A673 (cell line): ENCODE data around the gene SLC2A3. TPM values are rescaled to one million over a fixed set of nuclear protein-coding genes. Genes with fewer than 3 reads are reported as not detected.
A peak's percentile ranks its signal among the peaks of the same experiment; 100 is the strongest.
"Not testable (repeated sequence)": the region's sequence is repeated elsewhere in the genome, so short reads cannot be mapped to it uniquely, and the experiment has no call there.

Experiments used
- BruUV-seq: library from RNA; stranded (reverse); fragments of 400-500 nt; replicated peaks from 2 replicates; lab custom pipeline; 2021; lab: Mats Ljungman, UMichigan
- CTCF ChIA-PET: fragments of 300-600 bp; sonication (Branson Sonifier 250); formaldehyde crosslinking; loops from one replicate; lab custom pipeline; 2022; ENCODE audit warnings: antibody characterized with exemption; lab: Charles Lee
- POLR2A ChIA-PET: fragments of 300-600 bp; sonication (Branson Sonifier 250); formaldehyde crosslinking; loops from one replicate; lab custom pipeline; 2022; ENCODE audit warnings: antibody characterized with exemption; ENCODE audit not compliant: low non-redundant PET; lab: Charles Lee
- DNase-seq: peaks from one replicate; pipeline ENCODE4 v3.0.0-alpha.2; 2015; ENCODE audit warnings: low spot score
- H3K27ac ChIP-seq: fragments of 200-600 bp; sonication (generic); 2 replicates; pipeline ENCODE4 v1.5.1; 2016; ENCODE audit warnings: mixed run types, low read depth, mild to moderate bottlenecking, mixed read lengths, antibody characterized with exemption, low read length; ENCODE audit not compliant: poor library complexity, severe bottlenecking
- H3K27me3 ChIP-seq: fragments of 200-600 bp; sonication (generic); replicated peaks from 2 replicates; pipeline ENCODE4 v1.6.1; 2017; ENCODE audit warnings: mixed run types, low read depth, mild to moderate bottlenecking, mixed read lengths, antibody characterized with exemption, low read length; ENCODE audit not compliant: insufficient read depth, poor library complexity
- H3K36me3 ChIP-seq: fragments of 200-600 bp; sonication (generic); 2 replicates; pipeline ENCODE4 v1.6.1; 2016; ENCODE audit warnings: mixed run types, mild to moderate bottlenecking, mixed read lengths, antibody characterized with exemption, low read length; ENCODE audit not compliant: insufficient read depth, poor library complexity, severe bottlenecking
- H3K4me1 ChIP-seq: fragments of 200-600 bp; sonication (generic); 2 replicates; pipeline ENCODE4 v1.6.1; 2017; ENCODE audit warnings: mixed run types, mild to moderate bottlenecking, mixed read lengths, antibody characterized with exemption, low read length; ENCODE audit not compliant: insufficient read depth, poor library complexity, severe bottlenecking
- H3K4me3 ChIP-seq: fragments of 200-600 bp; sonication (generic); 2 replicates; pipeline ENCODE4 v1.5.1; 2016; ENCODE audit warnings: low read depth, mixed run types, mild to moderate bottlenecking, mixed read lengths, low read length; ENCODE audit not compliant: poor library complexity, severe bottlenecking
- H3K9me3 ChIP-seq: fragments of 200-600 bp; sonication (generic); 2 replicates; pipeline ENCODE4 v1.6.1; 2016; ENCODE audit warnings: mixed run types, low read depth, mild to moderate bottlenecking, mixed read lengths, antibody characterized with exemption, low read length; ENCODE audit not compliant: poor library complexity, severe bottlenecking
- EZH2 ChIP-seq: fragments of 200-600 bp; sonication (generic); IDR thresholded peaks from 2 replicates; pipeline ENCODE4 v1.6.1; 2017; ENCODE audit warnings: borderline replicate concordance, low read depth, mild to moderate bottlenecking, mixed read lengths, antibody characterized with exemption, low read length; ENCODE audit not compliant: poor library complexity, severe bottlenecking
- intact Hi-C: fragments of 100-400 bp; cut with micrococcal nuclease; formaldehyde crosslinking; loops from one replicate; pipeline ENCODE4 v1.10.0; 2022; ENCODE audit not compliant: unreplicated experiment
- total RNA-seq: library from RNA; stranded (reverse); gene quantifications from 2 replicates; pipeline ENCODE4 v1.2.3, GENCODE V29; 2021
- TF ChIP-seq, protein P1 (sequence below): fragments of 300-800, 200-600 bp; sonication (generic); conservative IDR thresholded peaks from 2 replicates; pipeline ENCODE4 v1.5.1; 2017; ENCODE audit warnings: low read depth, mild to moderate bottlenecking, antibody characterized with exemption, low read length, moderate library complexity, mixed read lengths

SLC2A3 gene
- total RNA-seq, 1 experiment from 2014 or later: 30.2 TPM

DNA sequence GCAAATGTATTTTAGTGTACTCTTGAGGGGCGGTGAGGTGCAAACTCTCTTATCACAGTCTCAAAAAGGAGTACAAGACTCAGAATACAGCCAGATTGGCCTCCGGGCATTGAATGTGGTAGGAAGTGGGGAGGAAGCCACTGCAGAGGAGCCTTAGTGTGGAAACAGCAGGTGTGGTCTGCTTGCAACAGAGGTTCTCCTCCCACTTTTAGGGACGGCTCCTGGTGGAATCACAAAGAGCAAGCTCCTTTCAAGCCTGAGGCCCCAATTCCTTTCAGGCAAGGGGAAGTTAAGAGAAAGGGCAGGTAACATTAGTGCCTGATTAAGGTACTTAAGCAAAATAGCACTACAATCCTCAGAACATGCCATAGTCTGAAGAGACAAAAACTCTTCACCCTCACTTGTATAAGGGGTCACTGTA is 23.7 kb upstream of the SLC2A3 start:
- Histone ChIP-seq H3K4me3 (no peak overlapping the region), H3K36me3 (no peaks in the 10 kb centered on the region), H3K4me1 (peaks cover 22% of the 10 kb centered on the region), H3K27ac (peak overlapping the region; percentile 38), H3K9me3 (no peaks in the 10 kb centered on the region), H3K27me3 (no peaks in the 10 kb centered on the region)
- TF ChIP-seq, protein P1, sequence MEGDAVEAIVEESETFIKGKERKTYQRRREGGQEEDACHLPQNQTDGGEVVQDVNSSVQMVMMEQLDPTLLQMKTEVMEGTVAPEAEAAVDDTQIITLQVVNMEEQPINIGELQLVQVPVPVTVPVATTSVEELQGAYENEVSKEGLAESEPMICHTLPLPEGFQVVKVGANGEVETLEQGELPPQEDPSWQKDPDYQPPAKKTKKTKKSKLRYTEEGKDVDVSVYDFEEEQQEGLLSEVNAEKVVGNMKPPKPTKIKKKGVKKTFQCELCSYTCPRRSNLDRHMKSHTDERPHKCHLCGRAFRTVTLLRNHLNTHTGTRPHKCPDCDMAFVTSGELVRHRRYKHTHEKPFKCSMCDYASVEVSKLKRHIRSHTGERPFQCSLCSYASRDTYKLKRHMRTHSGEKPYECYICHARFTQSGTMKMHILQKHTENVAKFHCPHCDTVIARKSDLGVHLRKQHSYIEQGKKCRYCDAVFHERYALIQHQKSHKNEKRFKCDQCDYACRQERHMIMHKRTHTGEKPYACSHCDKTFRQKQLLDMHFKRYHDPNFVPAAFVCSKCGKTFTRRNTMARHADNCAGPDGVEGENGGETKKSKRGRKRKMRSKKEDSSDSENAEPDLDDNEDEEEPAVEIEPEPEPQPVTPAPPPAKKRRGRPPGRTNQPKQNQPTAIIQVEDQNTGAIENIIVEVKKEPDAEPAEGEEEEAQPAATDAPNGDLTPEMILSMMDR: no peak
- no peak for TF ChIP-seq EZH2
- POLR2A ChIA-PET: no interaction called here
- no TSS peak for BruUV-seq
- intact Hi-C loops: loop anchor here (1.0 kb wide), 1 partner anchor 23 kb away; the partner anchor contains the start of gene SLC2A3
- CTCF ChIA-PET: interaction anchor here (2.1 to 3.1 kb wide), 2 partner anchors 23 to 26 kb away, joined by 24 to 30 read pairs; partner anchors contain the start of gene SLC2A3
- peak; percentile 19 for DNase-seq

DNA sequence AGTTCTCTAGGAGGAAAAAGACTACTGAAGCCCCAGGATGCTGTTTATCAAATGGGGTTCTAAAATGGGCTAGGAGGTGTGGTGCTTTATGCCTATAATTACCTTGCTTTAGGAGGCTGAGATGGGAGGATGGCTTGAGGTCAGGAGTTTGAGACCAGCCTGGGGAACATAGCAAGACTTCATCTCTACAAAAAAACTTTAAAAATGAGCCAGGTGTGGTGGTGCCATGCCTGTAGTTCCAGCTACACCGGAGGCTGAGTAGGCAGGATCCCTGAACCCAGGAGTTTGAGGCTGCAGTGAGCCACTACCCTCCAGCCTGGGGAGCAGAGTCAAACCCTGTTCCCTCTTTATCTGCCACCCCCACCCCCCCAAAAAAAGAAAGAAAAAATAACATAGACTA is 23.3 kb upstream of the SLC2A3 start:
- no TSS peak for BruUV-seq
- peak overlapping the region; percentile 38 for H3K27ac ChIP-seq
- no peak overlapping the region for H3K4me3 ChIP-seq
- no peak for DNase-seq
- CTCF ChIA-PET: interaction anchor here (3.1 kb wide), 1 partner anchor 26 kb away, joined by 30 read pairs; no protein-coding TSS in a partner anchor
- peaks cover 22% of the 10 kb centered on the region for H3K4me1 ChIP-seq
- intact Hi-C loops: no loop called here
- POLR2A ChIA-PET: interaction anchor here (0.5 kb wide), 1 partner anchor 23 kb away, joined by 10 read pairs; no protein-coding TSS in a partner anchor
- no peaks in the 10 kb centered on the region for H3K27me3 ChIP-seq
- no peaks in the 10 kb centered on the region for H3K36me3 ChIP-seq
- no peak for TF ChIP-seq EZH2
- TF ChIP-seq, protein P1: no peak
- no peaks in the 10 kb centered on the region for H3K9me3 ChIP-seq

DNA sequence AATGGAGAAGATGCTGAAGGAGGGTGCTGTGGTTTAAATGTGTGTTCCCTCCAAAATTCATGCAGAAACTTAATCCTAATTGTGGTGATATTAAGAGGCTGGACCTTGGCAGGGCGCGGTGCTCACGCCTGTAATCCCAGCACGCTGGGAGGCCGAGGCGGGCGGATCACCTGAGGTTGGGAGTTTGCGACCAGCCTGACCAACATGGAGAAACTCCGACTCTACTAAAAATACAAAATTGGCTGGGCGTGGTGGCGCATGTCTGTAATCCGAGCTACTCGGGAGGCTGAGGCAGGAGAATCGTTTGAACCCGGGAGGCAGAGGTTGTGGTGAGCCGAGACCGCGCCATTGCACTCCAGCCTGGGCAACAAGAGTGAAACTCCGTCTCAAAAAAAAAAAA is 18.9 kb upstream of the SLC2A3 start:
- H3K4me1 ChIP-seq, H3K27me3 ChIP-seq, intact Hi-C loops, H3K36me3 ChIP-seq, POLR2A ChIA-PET, H3K27ac ChIP-seq, CTCF ChIA-PET, DNase-seq, BruUV-seq, H3K4me3 ChIP-seq, H3K9me3 ChIP-seq: not testable (repeated sequence)

DNA sequence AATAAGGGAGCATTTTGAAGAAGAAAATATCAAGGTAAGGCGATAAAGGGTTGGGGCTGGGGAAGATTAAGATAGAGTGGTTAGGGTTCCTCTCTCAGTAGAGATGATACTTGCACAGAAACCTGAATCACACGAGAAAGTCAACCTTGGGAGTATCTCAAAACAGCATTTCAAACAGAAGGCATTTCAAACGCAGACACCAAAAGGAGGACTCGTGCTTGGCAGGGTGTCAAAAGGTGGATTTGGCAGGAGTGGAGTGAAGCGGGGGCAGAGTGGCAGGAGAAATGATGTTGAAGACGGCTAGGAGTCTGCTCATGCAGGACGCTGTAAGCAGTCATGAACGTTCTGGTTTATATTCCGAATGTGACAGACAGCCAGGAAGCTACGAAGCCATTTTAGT is 18.4 kb upstream of the SLC2A3 start:
- BruUV-seq, DNase-seq, H3K27ac ChIP-seq, H3K4me3 ChIP-seq, H3K27me3 ChIP-seq, H3K36me3 ChIP-seq, POLR2A ChIA-PET, H3K9me3 ChIP-seq, intact Hi-C loops, H3K4me1 ChIP-seq, CTCF ChIA-PET: not testable (repeated sequence)

DNA sequence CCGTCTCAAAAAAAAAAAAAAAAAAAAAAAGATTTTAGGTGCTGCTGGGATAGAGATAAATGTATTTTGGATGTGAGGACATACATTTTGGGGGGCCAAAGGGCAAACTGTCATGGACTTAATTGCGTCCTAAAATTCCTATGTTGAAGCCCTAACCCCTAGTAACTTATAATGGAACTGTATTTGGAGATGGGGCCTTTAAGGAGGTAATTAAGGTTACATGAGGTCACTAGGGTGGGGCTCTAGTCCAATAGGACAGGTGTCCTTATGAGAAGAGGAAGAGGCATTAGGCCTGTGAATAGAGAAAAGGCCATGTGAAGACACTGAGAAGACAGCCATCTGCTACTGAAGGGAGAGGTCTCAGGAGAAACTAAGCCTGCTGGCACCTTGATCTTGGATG is 17.9 kb upstream of the SLC2A3 start:
- BruUV-seq, DNase-seq, CTCF ChIA-PET, H3K27me3 ChIP-seq, H3K27ac ChIP-seq, H3K36me3 ChIP-seq, intact Hi-C loops, H3K4me3 ChIP-seq, H3K9me3 ChIP-seq, H3K4me1 ChIP-seq, POLR2A ChIA-PET: not testable (repeated sequence)
